H1 (cell line): ENCODE results near the gene TGFBI. TPM values are rescaled to one million over a fixed set of nuclear protein-coding genes. Genes with fewer than 3 reads are reported as not detected.

Experiments used
- CHD2 ChIP-seq: IDR thresholded peaks from 2 replicates; pipeline ENCODE4 v1.6.1; 2012; ENCODE audit warnings: low read length, improper control_type of control experiment
- EP300 ChIP-seq, 2 experiments: IDR thresholded peaks; 1 replicate in 1 of 2; 2 replicates in 1 of 2; pipeline ENCODE4 v1.6.1; 2011 to 2012; ENCODE audit warnings: low read depth in 2 of 2, low read length in 2 of 2, mild to moderate bottlenecking in 2 of 2, borderline replicate concordance in 1 of 2, inconsistent platforms in 1 of 2, moderate library complexity in 1 of 2
- GTF2F1 ChIP-seq: IDR thresholded peaks from 2 replicates; pipeline ENCODE4 v1.6.1; 2012; ENCODE audit warnings: low read depth, low read length, improper control_type of control experiment, borderline replicate concordance
- polyA plus RNA-seq, 7 experiments: library from polyadenylated mRNA; depleted of rRNA in 3 of 7; stranded (reverse) in 5 of 7; unstranded in 2 of 7; fragments of >200 nt in 5 of 7; fragments of 200-250 nt in 2 of 7; gene quantifications; 1 replicate in 5 of 7; 2 replicates in 1 of 7; 4 replicates in 1 of 7; pipeline versions ENCODE4 v1.2.1 to v1.2.3, GENCODE V29; 2011 to 2013; ENCODE audit warnings: missing spikeins in 2 of 7, mixed read lengths in 2 of 7
- total RNA-seq: library from RNA; stranded (reverse); fragmentation: NEBNext Ultra II Directional; extraction: Animal tissue kit (Norgen Biotek cat#: 25700); gene quantifications from 2 replicates; pipeline ENCODE4 v1.2.1, GENCODE V29; 2021

Gene TGFBI
- total and polyA plus RNA-seq, 2 of the 8 experiments (the other 6 are each of a cell fraction or from before 2014, with no cell fraction given) = 6.0 to 8.5 TPM

- TF ChIP-seq CHD2 = no peak
- no peak for TF ChIP-seq GTF2F1
- no peak for TF ChIP-seq EP300 (IDR thresholded peaks at IDR 0.05; ENCODE audit: borderline replicate concordance in 1 of 2, low read depth in 2 of 2, low read length in 2 of 2)
Measured at GRCh38 chr5:136053336-136054141, 24.8 kb downstream of the TGFBI start (continued).
